ENCODE measurements around the gene OR6C70. TPM values are rescaled to one million over a fixed set of nuclear protein-coding genes. Genes with fewer than 3 reads are reported as not detected.

Gene OR6C70
- total and polyA plus RNA-seq, 2 of the 13 experiments (the other 11 are each of a cell fraction or from before 2014, with no cell fraction given) = not detected

DNA sequence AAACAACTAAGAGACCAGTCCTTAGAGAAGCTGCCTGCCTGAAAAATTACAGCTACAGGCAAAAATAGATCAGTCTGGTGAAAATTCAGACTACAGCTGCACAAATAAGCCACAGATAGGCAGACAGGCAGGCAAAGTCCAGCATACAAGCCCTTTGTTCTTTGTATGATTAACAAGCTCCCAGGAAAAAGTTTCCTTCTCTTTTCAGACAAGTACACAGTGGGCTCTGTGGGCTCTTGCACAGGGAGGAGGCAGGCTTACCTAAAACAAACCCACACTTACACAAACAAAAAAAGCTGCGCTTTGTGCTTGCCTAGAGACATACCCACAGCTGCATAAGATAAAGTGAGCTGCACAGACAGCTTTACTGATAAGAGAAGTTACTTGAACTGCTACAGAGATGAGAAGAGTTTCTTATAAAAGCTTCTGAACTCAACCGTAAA lies 29.9 kb upstream of the OR6C70 start (continued):
- TF ChIP-seq FOSL2 (CRISPR knock-in tag; IDR thresholded peaks at IDR 0.05) (peak; percentile 56; the same call in 1 of the 2 replicates), MED1 (CRISPR knock-in tag; IDR thresholded peaks at IDR 0.05) (peak; percentile 70), SP5 (CRISPR knock-in tag; IDR thresholded peaks at IDR 0.05; ENCODE audit: borderline replicate concordance, low read depth) (peak; percentile 31; the same call in 1 of the 2 replicates), ZNF251 (CRISPR knock-in tag; IDR thresholded peaks at IDR 0.05) (no peak), ZMYM3 (CRISPR knock-in tag; IDR thresholded peaks at IDR 0.05) (peak; percentile 55; the same call in 1 of the 2 replicates), SOX6 (IDR thresholded peaks at IDR 0.05) (no peak), SOX6 (CRISPR knock-in tag; IDR thresholded peaks at IDR 0.05) (peak; percentile 98), MEF2D (CRISPR knock-in tag; IDR thresholded peaks at IDR 0.05) (peak; percentile 94), PCBP2 (optimal IDR thresholded peaks at IDR 0.05; ENCODE audit: low read depth, low read length, poor library complexity, severe bottlenecking) (no peak), GATAD2A (CRISPR knock-in tag; IDR thresholded peaks at IDR 0.05) (peak; percentile 93), ZNF317 (CRISPR knock-in tag; IDR thresholded peaks at IDR 0.05) (peak; percentile 36; the same call in 1 of the 2 replicates), GATA4 (IDR thresholded peaks at IDR 0.05; ENCODE audit: borderline replicate concordance, low read depth) (peak; percentile 81; the same call in 1 of the 2 replicates), ZNF124 (CRISPR knock-in tag; IDR thresholded peaks at IDR 0.05) (0 out of 2 replicates have a peak, but pooled peaks have one; percentile 36), ZFP1 (CRISPR knock-in tag; IDR thresholded peaks at IDR 0.05) (no peak), CEBPB (IDR thresholded peaks at IDR 0.05; ENCODE audit: borderline replicate concordance, low read depth, low read length) (0 out of 2 replicates have a peak, but pooled peaks have one; percentile 6), SIN3A (IDR thresholded peaks at IDR 0.05; ENCODE audit: borderline replicate concordance, low read depth, low read length) (0 out of 2 replicates have a peak, but pooled peaks have one; percentile 42), ZSCAN9 (CRISPR knock-in tag; IDR thresholded peaks at IDR 0.05; ENCODE audit: borderline replicate concordance) (0 out of 2 replicates have a peak, but pooled peaks have one; percentile 62), SALL1 (CRISPR knock-in tag; IDR thresholded peaks at IDR 0.05) (peak; percentile 68; the same call in 1 of the 2 replicates), PITX1 (CRISPR knock-in tag; IDR thresholded peaks at IDR 0.05) (peak; percentile 79), ASH2L (IDR thresholded peaks at IDR 0.05; ENCODE audit: insufficient read length, low read depth, low read length) (peak; percentile 86), CREB1 (IDR thresholded peaks at IDR 0.05) (no peak), CREB1 (CRISPR knock-in tag; IDR thresholded peaks at IDR 0.05) (peak; percentile 58), ZNF780A (CRISPR knock-in tag; IDR thresholded peaks at IDR 0.05) (no peak), MAFG (CRISPR knock-in tag; IDR thresholded peaks at IDR 0.05) (no peak), SRSF9 (IDR thresholded peaks at IDR 0.05; ENCODE audit: borderline replicate concordance, insufficient read depth, low read depth, low read length, poor library complexity, severe bottlenecking) (no peak), MIER2 (CRISPR knock-in tag; IDR thresholded peaks at IDR 0.05) (peak; percentile 25; the same call in 1 of the 2 replicates), CREM (IDR thresholded peaks at IDR 0.05) (peak; percentile 77), CREM (CRISPR knock-in tag; IDR thresholded peaks at IDR 0.05) (no peak), MIXL1 (CRISPR knock-in tag; IDR thresholded peaks at IDR 0.05) (peak; percentile 64; the same call in 1 of the 2 replicates), SAP130 (CRISPR knock-in tag; IDR thresholded peaks at IDR 0.05; ENCODE audit: low read depth) (peak; percentile 61), DPF2 (CRISPR knock-in tag; IDR thresholded peaks at IDR 0.05; ENCODE audit: borderline replicate concordance, low read depth) (peak; percentile 81; the same call in 1 of the 2 replicates)
- TF ChIP-seq, protein P1, sequence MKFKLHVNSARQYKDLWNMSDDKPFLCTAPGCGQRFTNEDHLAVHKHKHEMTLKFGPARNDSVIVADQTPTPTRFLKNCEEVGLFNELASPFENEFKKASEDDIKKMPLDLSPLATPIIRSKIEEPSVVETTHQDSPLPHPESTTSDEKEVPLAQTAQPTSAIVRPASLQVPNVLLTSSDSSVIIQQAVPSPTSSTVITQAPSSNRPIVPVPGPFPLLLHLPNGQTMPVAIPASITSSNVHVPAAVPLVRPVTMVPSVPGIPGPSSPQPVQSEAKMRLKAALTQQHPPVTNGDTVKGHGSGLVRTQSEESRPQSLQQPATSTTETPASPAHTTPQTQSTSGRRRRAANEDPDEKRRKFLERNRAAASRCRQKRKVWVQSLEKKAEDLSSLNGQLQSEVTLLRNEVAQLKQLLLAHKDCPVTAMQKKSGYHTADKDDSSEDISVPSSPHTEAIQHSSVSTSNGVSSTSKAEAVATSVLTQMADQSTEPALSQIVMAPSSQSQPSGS (CRISPR knock-in tag; IDR thresholded peaks at IDR 0.05) = 0 out of 2 replicates have a peak, but pooled peaks have one; percentile 51
- TF ChIP-seq, protein P2, sequence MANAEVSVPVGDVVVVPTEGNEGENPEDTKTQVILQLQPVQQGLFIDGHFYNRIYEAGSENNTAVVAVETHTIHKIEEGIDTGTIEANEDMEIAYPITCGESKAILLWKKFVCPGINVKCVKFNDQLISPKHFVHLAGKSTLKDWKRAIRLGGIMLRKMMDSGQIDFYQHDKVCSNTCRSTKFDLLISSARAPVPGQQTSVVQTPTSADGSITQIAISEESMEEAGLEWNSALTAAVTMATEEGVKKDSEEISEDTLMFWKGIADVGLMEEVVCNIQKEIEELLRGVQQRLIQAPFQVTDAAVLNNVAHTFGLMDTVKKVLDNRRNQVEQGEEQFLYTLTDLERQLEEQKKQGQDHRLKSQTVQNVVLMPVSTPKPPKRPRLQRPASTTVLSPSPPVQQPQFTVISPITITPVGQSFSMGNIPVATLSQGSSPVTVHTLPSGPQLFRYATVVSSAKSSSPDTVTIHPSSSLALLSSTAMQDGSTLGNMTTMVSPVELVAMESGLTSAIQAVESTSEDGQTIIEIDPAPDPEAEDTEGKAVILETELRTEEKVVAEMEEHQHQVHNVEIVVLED (CRISPR knock-in tag; IDR thresholded peaks at IDR 0.05; ENCODE audit: borderline replicate concordance) = peak; percentile 36; the same call in 1 of the 2 replicates
